ENCODE results near the gene MEX3A. TPM values are rescaled to one million over a fixed set of nuclear protein-coding genes. Genes with fewer than 3 reads are reported as not detected.

The MEX3A gene
- total and polyA plus RNA-seq, 4 donors: 0.52 to 1.3 (median 0.91) TPM

DNA sequence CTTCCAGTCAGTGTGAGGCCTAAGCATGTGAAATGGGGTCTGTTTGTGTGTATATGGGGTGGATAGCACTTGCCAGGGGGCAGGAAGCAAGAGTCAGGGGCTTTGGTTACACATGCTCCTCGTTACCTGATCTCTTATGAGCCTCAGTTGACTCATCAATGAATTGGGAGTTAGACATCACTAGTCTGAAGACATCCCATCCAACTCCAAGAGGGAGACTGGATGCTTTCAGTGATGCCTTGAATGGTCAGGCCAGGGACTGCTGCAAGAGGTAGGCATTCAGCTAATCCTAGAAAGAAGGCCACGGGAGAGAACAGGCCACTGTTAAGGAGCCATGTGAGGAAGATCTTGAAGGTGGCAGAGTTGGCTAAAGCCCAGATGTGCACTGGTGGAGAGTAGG lies 15.0 kb downstream of the MEX3A start:
- DNase-seq (ENCODE audit: low spot score): no peak
- H3K9me3 ChIP-seq (ENCODE audit: control insufficient read depth in 4 of 4, low read length in 3 of 4): no peaks in the 10 kb centered on the region
- no peak overlapping the region for H3K9ac ChIP-seq (ENCODE audit: low read depth in 1 of 2, low read length in 2 of 2)
- no peak overlapping the region for H3K4me3 ChIP-seq (ENCODE audit: low read depth in 1 of 3, low read length in 3 of 3)
- TF ChIP-seq SP1 (IDR thresholded peaks at IDR 0.05) (no peak), NR2F2 (IDR thresholded peaks at IDR 0.05) (no peak)
- H3K27ac ChIP-seq (ENCODE audit: low read depth in 1 of 2, low read length in 2 of 2): no peak overlapping the region
- 83% methylated on average over 2 of the region's 2 CpGs for WGBS
- no peaks in the 10 kb centered on the region for H3K36me3 ChIP-seq (ENCODE audit: control insufficient read depth in 4 of 4, insufficient read depth in 3 of 4, low read depth in 1 of 4, low read length in 3 of 4)
- H3K27me3 ChIP-seq (ENCODE audit: control insufficient read depth in 4 of 4, insufficient read depth in 4 of 4, low read length in 3 of 4): no peaks in the 10 kb centered on the region
- peaks cover 7 to 18% (median 15%) of the 10 kb centered on the region in 4 donors for H3K4me1 ChIP-seq (ENCODE audit: control insufficient read depth in 4 of 4, insufficient read depth in 4 of 4, low read length in 3 of 4)

DNA sequence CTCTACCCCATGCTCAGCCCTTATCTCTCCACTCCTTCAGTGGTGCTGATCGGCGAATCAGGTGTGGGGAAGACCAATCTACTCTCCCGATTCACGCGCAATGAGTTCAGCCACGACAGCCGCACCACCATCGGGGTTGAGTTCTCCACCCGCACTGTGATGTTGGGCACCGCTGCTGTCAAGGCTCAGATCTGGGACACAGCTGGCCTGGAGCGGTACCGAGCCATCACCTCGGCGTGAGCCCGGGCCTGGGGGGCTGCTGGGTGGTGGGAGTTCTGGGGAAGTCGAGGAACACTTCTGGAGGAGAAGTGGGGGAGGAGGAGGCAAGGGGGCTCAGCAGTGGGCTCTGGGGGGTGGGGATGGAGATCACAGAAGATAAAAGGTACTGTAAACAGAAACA lies 16.4 kb downstream of the MEX3A start:
- 87% methylated on average over 16 of the region's 16 CpGs for WGBS
- H3K4me1 ChIP-seq (ENCODE audit: control insufficient read depth in 4 of 4, insufficient read depth in 4 of 4, low read length in 3 of 4): peaks cover 6 to 17% (median 15%) of the 10 kb centered on the region in 4 donors
- TF ChIP-seq NR2F2 (IDR thresholded peaks at IDR 0.05) (no peak), HNF4A (conservative IDR thresholded peaks at IDR 0.05) (no peak), JUND (IDR thresholded peaks at IDR 0.05) (no peak), EGR1 (IDR thresholded peaks at IDR 0.05; ENCODE audit: low read depth in 2 of 2) (no peak), TAF1 (conservative IDR thresholded peaks at IDR 0.05) (no peak), FOXA1 (IDR thresholded peaks at IDR 0.05) (no peak), RAD21 (IDR thresholded peaks at IDR 0.05) (no peak), HNF4G (IDR thresholded peaks at IDR 0.05) (no peak), MAX (IDR thresholded peaks at IDR 0.05) (no peak)
- TF ChIP-seq, protein P1, sequence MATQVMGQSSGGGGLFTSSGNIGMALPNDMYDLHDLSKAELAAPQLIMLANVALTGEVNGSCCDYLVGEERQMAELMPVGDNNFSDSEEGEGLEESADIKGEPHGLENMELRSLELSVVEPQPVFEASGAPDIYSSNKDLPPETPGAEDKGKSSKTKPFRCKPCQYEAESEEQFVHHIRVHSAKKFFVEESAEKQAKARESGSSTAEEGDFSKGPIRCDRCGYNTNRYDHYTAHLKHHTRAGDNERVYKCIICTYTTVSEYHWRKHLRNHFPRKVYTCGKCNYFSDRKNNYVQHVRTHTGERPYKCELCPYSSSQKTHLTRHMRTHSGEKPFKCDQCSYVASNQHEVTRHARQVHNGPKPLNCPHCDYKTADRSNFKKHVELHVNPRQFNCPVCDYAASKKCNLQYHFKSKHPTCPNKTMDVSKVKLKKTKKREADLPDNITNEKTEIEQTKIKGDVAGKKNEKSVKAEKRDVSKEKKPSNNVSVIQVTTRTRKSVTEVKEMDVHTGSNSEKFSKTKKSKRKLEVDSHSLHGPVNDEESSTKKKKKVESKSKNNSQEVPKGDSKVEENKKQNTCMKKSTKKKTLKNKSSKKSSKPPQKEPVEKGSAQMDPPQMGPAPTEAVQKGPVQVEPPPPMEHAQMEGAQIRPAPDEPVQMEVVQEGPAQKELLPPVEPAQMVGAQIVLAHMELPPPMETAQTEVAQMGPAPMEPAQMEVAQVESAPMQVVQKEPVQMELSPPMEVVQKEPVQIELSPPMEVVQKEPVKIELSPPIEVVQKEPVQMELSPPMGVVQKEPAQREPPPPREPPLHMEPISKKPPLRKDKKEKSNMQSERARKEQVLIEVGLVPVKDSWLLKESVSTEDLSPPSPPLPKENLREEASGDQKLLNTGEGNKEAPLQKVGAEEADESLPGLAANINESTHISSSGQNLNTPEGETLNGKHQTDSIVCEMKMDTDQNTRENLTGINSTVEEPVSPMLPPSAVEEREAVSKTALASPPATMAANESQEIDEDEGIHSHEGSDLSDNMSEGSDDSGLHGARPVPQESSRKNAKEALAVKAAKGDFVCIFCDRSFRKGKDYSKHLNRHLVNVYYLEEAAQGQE (IDR thresholded peaks at IDR 0.05): no peak
- H3K27ac ChIP-seq (ENCODE audit: low read depth in 1 of 2, low read length in 2 of 2): no peak overlapping the region
- H3K4me3 ChIP-seq (ENCODE audit: low read depth in 1 of 3, low read length in 3 of 3): no peak overlapping the region
- no peaks in the 10 kb centered on the region for H3K27me3 ChIP-seq (ENCODE audit: control insufficient read depth in 4 of 4, insufficient read depth in 4 of 4, low read length in 3 of 4)
- DNase-seq (ENCODE audit: low spot score): no peak
- H3K9ac ChIP-seq (ENCODE audit: low read depth in 1 of 2, low read length in 2 of 2): no peak overlapping the region
- H3K36me3 ChIP-seq (ENCODE audit: control insufficient read depth in 4 of 4, insufficient read depth in 3 of 4, low read depth in 1 of 4, low read length in 3 of 4): no peaks in the 10 kb centered on the region
- no peaks in the 10 kb centered on the region for H3K9me3 ChIP-seq (ENCODE audit: control insufficient read depth in 4 of 4, low read length in 3 of 4)

GRCh38 chr1:156065212-156065611 lies 17.1 kb downstream of the MEX3A start:
- H3K4me3 ChIP-seq (ENCODE audit: low read depth in 1 of 3, low read length in 3 of 3): no peak overlapping the region
- H3K27ac ChIP-seq (ENCODE audit: low read depth in 1 of 2, low read length in 2 of 2): no peak overlapping the region
- no peak for DNase-seq (ENCODE audit: low spot score)
- H3K9me3 ChIP-seq (ENCODE audit: control insufficient read depth in 4 of 4, low read length in 3 of 4): no peaks in the 10 kb centered on the region
- TF ChIP-seq YY1 (IDR thresholded peaks at IDR 0.05) (no peak), SP1 (IDR thresholded peaks at IDR 0.05) (no peak), JUND (IDR thresholded peaks at IDR 0.05) (no peak), MAX (IDR thresholded peaks at IDR 0.05) (no peak), RXRA (IDR thresholded peaks at IDR 0.05) (no peak), CTCF (IDR thresholded peaks at IDR 0.05; ENCODE audit: low read depth, low read length, missing input control) (no peak), FOXA1 (IDR thresholded peaks at IDR 0.05) (no peak), FOXA2 (IDR thresholded peaks at IDR 0.05) (no peak), HNF4A (conservative IDR thresholded peaks at IDR 0.05) (no peak), NR2F2 (IDR thresholded peaks at IDR 0.05) (no peak)
- TF ChIP-seq, protein P2, sequence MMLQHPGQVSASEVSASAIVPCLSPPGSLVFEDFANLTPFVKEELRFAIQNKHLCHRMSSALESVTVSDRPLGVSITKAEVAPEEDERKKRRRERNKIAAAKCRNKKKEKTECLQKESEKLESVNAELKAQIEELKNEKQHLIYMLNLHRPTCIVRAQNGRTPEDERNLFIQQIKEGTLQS (IDR thresholded peaks at IDR 0.05): no peak
- TF ChIP-seq, protein P1 (IDR thresholded peaks at IDR 0.05): no peak
- H3K9ac ChIP-seq (ENCODE audit: low read depth in 1 of 2, low read length in 2 of 2): no peak overlapping the region
- WGBS: 93% methylated on average over 3 of the region's 3 CpGs
- no peaks in the 10 kb centered on the region for H3K36me3 ChIP-seq (ENCODE audit: control insufficient read depth in 4 of 4, insufficient read depth in 3 of 4, low read depth in 1 of 4, low read length in 3 of 4)
- H3K27me3 ChIP-seq (ENCODE audit: control insufficient read depth in 4 of 4, insufficient read depth in 4 of 4, low read length in 3 of 4): no peaks in the 10 kb centered on the region
- H3K4me1 ChIP-seq (ENCODE audit: control insufficient read depth in 4 of 4, insufficient read depth in 4 of 4, low read length in 3 of 4): peaks cover 3 to 10% (median 8%) of the 10 kb centered on the region in 4 donors
